SK-N-SH (cell line): ENCODE measurements around the gene MLC1. TPM values are rescaled to one million over a fixed set of nuclear protein-coding genes. Genes with fewer than 3 reads are reported as not detected.

Experiments
- CTCF ChIA-PET: fragments of 300-600, 350-600 bp; formaldehyde crosslinking; extraction: SDS; loops from one replicate; lab custom pipeline; 2021; lab: Yijun Ruan, JAX
- POLR2A ChIA-PET: fragments of 350-600 bp; sonication (Branson Sonifier 250); formaldehyde crosslinking; extraction: SDS; loops from one replicate; lab custom pipeline; 2020; ENCODE audit warnings: antibody characterized with exemption, inconsistent platforms; lab: Yijun Ruan, JAX
- DNase-seq: peaks from one replicate; pipeline ENCODE4 v3.0.0; 2012
- H2AFZ ChIP-seq: fragments of 200-600 bp; sonication (generic); 2 replicates; pipeline ENCODE4 v1.8.1; 2016; ENCODE audit warnings: antibody characterized with exemption, mild to moderate bottlenecking, low read depth
- H3F3A ChIP-seq: fragments of 200-600 bp; sonication (generic); replicated peaks from 2 replicates; pipeline ENCODE3; 2016; ENCODE audit warnings: antibody characterized with exemption, mild to moderate bottlenecking; ENCODE audit not compliant: insufficient read depth
- H3K27ac ChIP-seq, 2 experiments: fragments of 200-500 bp in 1 of 2; fragments of 200-600 bp in 1 of 2; sonication (Bioruptor generic) in 1 of 2; sonication (generic), shearing (Covaris generic) in 1 of 2; 2 replicates each; pipeline versions ENCODE4 v1.5.1 to v1.6.1; 2014 to 2016; ENCODE audit warnings: low read depth in 2 of 2, inconsistent platforms in 1 of 2, low read length in 1 of 2, mild to moderate bottlenecking in 1 of 2, mixed read lengths in 1 of 2
- H3K27me3 ChIP-seq: fragments of 200-600 bp; sonication (generic), shearing (Covaris generic); 2 replicates; pipeline ENCODE4 v1.6.1; 2016; ENCODE audit warnings: mixed run types; ENCODE audit not compliant: insufficient read depth
- H3K36me3 ChIP-seq, 2 experiments: fragments of 200-500 bp in 1 of 2; fragments of 200-600 bp in 1 of 2; sonication (Bioruptor generic) in 1 of 2; sonication (generic) in 1 of 2; replicated peaks in 1 of 2; 2 replicates each; pipeline versions ENCODE3 to v1.5.1; 2014 to 2016; ENCODE audit warnings: low read length in 1 of 2, mild to moderate bottlenecking in 1 of 2; ENCODE audit not compliant: insufficient read depth in 2 of 2, control insufficient read depth in 1 of 2
- H3K4me1 ChIP-seq, 2 experiments: fragments of 200-500 bp in 1 of 2; fragments of 200-600 bp in 1 of 2; sonication (Bioruptor generic) in 1 of 2; sonication (generic), shearing (Covaris generic) in 1 of 2; 2 replicates each; pipeline versions ENCODE4 v1.5.1 to v1.6.1; 2014 to 2016; ENCODE audit warnings: low read depth in 1 of 2, low read length in 1 of 2, mixed run types in 1 of 2; ENCODE audit not compliant: insufficient read depth in 2 of 2, control insufficient read depth in 1 of 2
- H3K4me2 ChIP-seq: fragments of 200-600 bp; sonication (generic), shearing (Covaris generic); 2 replicates; pipeline ENCODE4 v1.6.1; 2017; ENCODE audit warnings: mixed run types
- H3K4me3 ChIP-seq, 2 experiments: fragments of 200-500 bp in 1 of 2; fragments of 200-600 bp in 1 of 2; sonication (Bioruptor generic) in 1 of 2; sonication (generic), shearing (Covaris generic) in 1 of 2; 2 replicates each; pipeline versions ENCODE4 v1.5.1 to v1.8.1; 2014 to 2016; ENCODE audit warnings: low read depth in 2 of 2, inconsistent platforms in 1 of 2, low read length in 1 of 2, mild to moderate bottlenecking in 1 of 2, mixed read lengths in 1 of 2, moderate library complexity in 1 of 2
- H3K79me2 ChIP-seq: fragments of 200-600 bp; sonication (generic); 2 replicates; pipeline ENCODE4 v1.8.1; 2017; ENCODE audit warnings: mild to moderate bottlenecking; ENCODE audit not compliant: insufficient read depth
- H3K9ac ChIP-seq: fragments of 200-600 bp; sonication (generic); 2 replicates; pipeline ENCODE4 v1.6.1; 2017; ENCODE audit warnings: mixed run types
- H3K9me2 ChIP-seq: fragments of 200-600 bp; sonication (generic); 2 replicates; pipeline ENCODE4 v1.6.1; 2017; ENCODE audit warnings: mixed run types
- H3K9me3 ChIP-seq: fragments of 200-600 bp; sonication (generic); 2 replicates; pipeline ENCODE4 v1.6.1; 2017; ENCODE audit warnings: mixed run types, mild to moderate bottlenecking, moderate library complexity
- H4K20me1 ChIP-seq: fragments of 200-600 bp; sonication (generic); 2 replicates; pipeline ENCODE4 v1.6.1; 2017; ENCODE audit warnings: mild to moderate bottlenecking, mixed run types; ENCODE audit not compliant: insufficient read depth
- EP300 ChIP-seq, 2 experiments: IDR thresholded peaks; 2 replicates each; pipeline versions ENCODE4 v1.4.0 to v1.6.1; 2012; ENCODE audit warnings: borderline replicate concordance in 1 of 2, low read depth in 1 of 2, low read length in 1 of 2
- EZH2phosphoT487 ChIP-seq: fragments of 200-600 bp; sonication (generic); IDR thresholded peaks from 2 replicates; pipeline ENCODE4 v1.6.1; 2017; ENCODE audit warnings: low read depth, mixed run types, mild to moderate bottlenecking, antibody characterized with exemption, moderate library complexity, borderline replicate concordance
- GABPA ChIP-seq: IDR thresholded peaks from 2 replicates; pipeline ENCODE4 v1.4.0; 2012; ENCODE audit warnings: low read depth, mild to moderate bottlenecking
- GATA2 ChIP-seq: sonication (generic); formaldehyde crosslinking; IDR thresholded peaks from 2 replicates; pipeline ENCODE4 v1.5.0; 2020; ENCODE audit warnings: mild to moderate bottlenecking, missing genetic modification reagents
- IRF3 ChIP-seq: fragments of 150-350 bp; IDR thresholded peaks from 2 replicates; pipeline ENCODE4 v1.6.1; 2016; ENCODE audit warnings: mild to moderate bottlenecking, low read depth, low read length
- JUND ChIP-seq: IDR thresholded peaks from 2 replicates; pipeline ENCODE4 v1.4.0; 2012
- MAX ChIP-seq: IDR thresholded peaks from 2 replicates; pipeline ENCODE4 v1.4.0; 2012; ENCODE audit warnings: low read depth
- MEF2A ChIP-seq: IDR thresholded peaks from 2 replicates; pipeline ENCODE4 v1.4.0; 2012; ENCODE audit warnings: low read depth, borderline replicate concordance
- MXI1 ChIP-seq: IDR thresholded peaks from 2 replicates; pipeline ENCODE4 v1.6.1; 2012; ENCODE audit warnings: mild to moderate bottlenecking, low read depth, low read length, improper control_type of control experiment
- NRF1 ChIP-seq: IDR thresholded peaks from 2 replicates; pipeline ENCODE4 v1.6.1; 2012; ENCODE audit warnings: low read depth, mild to moderate bottlenecking, low read length
- PBX3 ChIP-seq: IDR thresholded peaks from 2 replicates; pipeline ENCODE4; 2012
- RAD21 ChIP-seq: IDR thresholded peaks from 2 replicates; pipeline ENCODE4 v1.6.1; 2012; ENCODE audit warnings: mild to moderate bottlenecking, low read length
- RCOR1 ChIP-seq: fragments of 150-350 bp; IDR thresholded peaks from 2 replicates; pipeline ENCODE4 v1.6.1; 2017; ENCODE audit warnings: antibody characterized with exemption, low read length
- SIN3A ChIP-seq: IDR thresholded peaks from 2 replicates; pipeline ENCODE4 v1.6.1; 2012; ENCODE audit warnings: low read depth, mild to moderate bottlenecking, low read length, moderate library complexity, borderline replicate concordance
- SMC3 ChIP-seq: IDR thresholded peaks from 2 replicates; pipeline ENCODE4 v1.6.1; 2012; ENCODE audit warnings: low read depth, low read length, improper control_type of control experiment
- TAF1 ChIP-seq: IDR thresholded peaks from 2 replicates; pipeline ENCODE4 v1.6.1; 2012; ENCODE audit warnings: low read depth, mild to moderate bottlenecking, low read length, moderate library complexity, borderline replicate concordance
- YY1 ChIP-seq: IDR thresholded peaks from 2 replicates; pipeline ENCODE4 v1.4.0; 2012; ENCODE audit warnings: low read depth, mild to moderate bottlenecking
- WGBS: methylation state at CpG from one replicate; pipeline ENCODE4 v1.1.6; 2017; ENCODE audit warnings: low lambda C conversion rate; 5-methylcytosine and 5-hydroxymethylcytosine counted together
- polyA plus RNA-seq, 3 experiments: library from polyadenylated mRNA; depleted of rRNA; stranded (reverse); fragments of >200 nt; gene quantifications; 2 replicates each; pipeline ENCODE4 v1.2.3, GENCODE V29; 2012
- TF ChIP-seq, protein P1 (sequence below): fragments of 150-350 bp; IDR thresholded peaks from 2 replicates; pipeline ENCODE4 v1.6.1; 2017; ENCODE audit warnings: antibody characterized with exemption, low read length, low read depth, borderline replicate concordance
- TF ChIP-seq, protein P2 (sequence below): fragments of 200-600 bp; sonication (generic); IDR thresholded peaks from 2 replicates; pipeline ENCODE4 v1.6.1; 2017; ENCODE audit warnings: antibody characterized with exemption, mild to moderate bottlenecking, moderate library complexity
- TF ChIP-seq, protein P3 (sequence below): IDR thresholded peaks from 2 replicates; pipeline ENCODE4 v1.4.0; 2012; ENCODE audit warnings: low read depth, borderline replicate concordance

Gene MLC1
- polyA plus RNA-seq, 1 of the 3 experiments (the other 2 are of a cell fraction), result not detected

DNA sequence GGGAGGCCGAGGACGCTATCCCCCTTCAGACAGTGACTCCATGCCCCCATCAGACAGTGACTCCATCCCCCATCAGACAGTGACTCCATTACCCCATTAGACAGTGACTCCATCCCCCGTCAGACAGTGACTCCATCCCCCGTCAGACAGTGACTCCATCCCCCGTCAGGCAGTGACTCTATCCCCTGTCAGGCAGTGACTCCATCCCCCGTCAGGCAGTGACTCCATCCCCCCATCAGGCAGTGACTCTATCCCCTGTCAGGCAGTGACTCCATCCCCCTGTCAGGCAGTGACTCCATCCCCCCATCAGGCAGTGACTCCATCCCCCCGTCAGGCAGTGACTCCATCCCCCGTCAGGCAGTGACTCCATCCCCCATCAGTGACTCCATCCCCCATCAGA, 18.0 kb downstream of the MLC1 start:
- no peak overlapping the region for H3K4me3 ChIP-seq
- H3K27ac ChIP-seq, result no peak overlapping the region
- no peaks in the 10 kb centered on the region for H3K9me3 ChIP-seq
- H3K4me2 ChIP-seq, result no peak overlapping the region
- no peaks in the 10 kb centered on the region for H4K20me1 ChIP-seq
- no peaks in the 10 kb centered on the region for H3K36me3 ChIP-seq
- no peaks in the 10 kb centered on the region for H3F3A ChIP-seq
- TF ChIP-seq MAX (no peak), YY1 (no peak), TAF1 (no peak), RCOR1 (no peak), RAD21 (no peak)
- CTCF ChIA-PET, result interaction anchor here (0.9 to 2.3 kb wide), 3 partner anchors 19 to 37 kb away, joined by 3 to 14 read pairs (median 3); no protein-coding TSS in a partner anchor
- DNase-seq, result no peak
- 0 out of 2 replicates have a peak, but pooled peaks cover 5% of the 10 kb centered on the region for H3K27me3 ChIP-seq
- no peaks in the 10 kb centered on the region for H3K4me1 ChIP-seq
- no peak overlapping the region for H3K9ac ChIP-seq
- H2AFZ ChIP-seq, result no peak overlapping the region
- POLR2A ChIA-PET, result no interaction called here
- no peaks in the 10 kb centered on the region for H3K9me2 ChIP-seq
- WGBS, result 77% methylated on average over 7 of the region's 8 CpGs
- H3K79me2 ChIP-seq, result no peaks in the 10 kb centered on the region

GRCh38 chr22:50064453-50064852, 20.8 kb downstream of the MLC1 start:
- WGBS, result 80% methylated on average over 18 of the region's 18 CpGs
- Histone ChIP-seq H3K36me3 (no peaks in the 10 kb centered on the region), H3K9ac (no peak overlapping the region), H3K79me2 (no peaks in the 10 kb centered on the region), H3K9me3 (no peaks in the 10 kb centered on the region), H3K4me1 (no peaks in the 10 kb centered on the region), H3K4me3 (no peak overlapping the region), H3F3A (no peaks in the 10 kb centered on the region), H4K20me1 (no peaks in the 10 kb centered on the region), H3K27me3 (peaks cover 12% of the 10 kb centered on the region; the same call in 1 of the 2 replicates), H3K4me2 (no peak overlapping the region), H3K9me2 (no peaks in the 10 kb centered on the region), H3K27ac (no peak overlapping the region), H2AFZ (no peak overlapping the region)
- DNase-seq, result no peak
- POLR2A ChIA-PET, result no interaction called here
- CTCF ChIA-PET, result interaction anchor here (0.6 to 2.1 kb wide), 4 partner anchors 10 to 75 kb away, joined by 3 to 5 read pairs (median 4); no protein-coding TSS in a partner anchor
- TF ChIP-seq EZH2phosphoT487, result no peak
- TF ChIP-seq PBX3, result no peak
- no peak for TF ChIP-seq NRF1
- no peak for TF ChIP-seq IRF3
- TF ChIP-seq RCOR1, result no peak
- TF ChIP-seq, protein P1, sequence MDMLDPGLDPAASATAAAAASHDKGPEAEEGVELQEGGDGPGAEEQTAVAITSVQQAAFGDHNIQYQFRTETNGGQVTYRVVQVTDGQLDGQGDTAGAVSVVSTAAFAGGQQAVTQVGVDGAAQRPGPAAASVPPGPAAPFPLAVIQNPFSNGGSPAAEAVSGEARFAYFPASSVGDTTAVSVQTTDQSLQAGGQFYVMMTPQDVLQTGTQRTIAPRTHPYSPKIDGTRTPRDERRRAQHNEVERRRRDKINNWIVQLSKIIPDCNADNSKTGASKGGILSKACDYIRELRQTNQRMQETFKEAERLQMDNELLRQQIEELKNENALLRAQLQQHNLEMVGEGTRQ, result no peak
- TF ChIP-seq JUND, result no peak
- no peak for TF ChIP-seq SMC3
- TF ChIP-seq EP300 (IDR thresholded peaks at IDR 0.05; ENCODE audit: borderline replicate concordance in 1 of 2, low read depth in 1 of 2, low read length in 1 of 2), result no peak
- TF ChIP-seq GABPA, result no peak
- no peak for TF ChIP-seq GATA2 (CRISPR knock-in tag)
- TF ChIP-seq SIN3A, result no peak
- no peak for TF ChIP-seq TAF1
- TF ChIP-seq, protein P2, sequence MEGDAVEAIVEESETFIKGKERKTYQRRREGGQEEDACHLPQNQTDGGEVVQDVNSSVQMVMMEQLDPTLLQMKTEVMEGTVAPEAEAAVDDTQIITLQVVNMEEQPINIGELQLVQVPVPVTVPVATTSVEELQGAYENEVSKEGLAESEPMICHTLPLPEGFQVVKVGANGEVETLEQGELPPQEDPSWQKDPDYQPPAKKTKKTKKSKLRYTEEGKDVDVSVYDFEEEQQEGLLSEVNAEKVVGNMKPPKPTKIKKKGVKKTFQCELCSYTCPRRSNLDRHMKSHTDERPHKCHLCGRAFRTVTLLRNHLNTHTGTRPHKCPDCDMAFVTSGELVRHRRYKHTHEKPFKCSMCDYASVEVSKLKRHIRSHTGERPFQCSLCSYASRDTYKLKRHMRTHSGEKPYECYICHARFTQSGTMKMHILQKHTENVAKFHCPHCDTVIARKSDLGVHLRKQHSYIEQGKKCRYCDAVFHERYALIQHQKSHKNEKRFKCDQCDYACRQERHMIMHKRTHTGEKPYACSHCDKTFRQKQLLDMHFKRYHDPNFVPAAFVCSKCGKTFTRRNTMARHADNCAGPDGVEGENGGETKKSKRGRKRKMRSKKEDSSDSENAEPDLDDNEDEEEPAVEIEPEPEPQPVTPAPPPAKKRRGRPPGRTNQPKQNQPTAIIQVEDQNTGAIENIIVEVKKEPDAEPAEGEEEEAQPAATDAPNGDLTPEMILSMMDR, result no peak
- no peak for TF ChIP-seq MXI1
- TF ChIP-seq, protein P3, sequence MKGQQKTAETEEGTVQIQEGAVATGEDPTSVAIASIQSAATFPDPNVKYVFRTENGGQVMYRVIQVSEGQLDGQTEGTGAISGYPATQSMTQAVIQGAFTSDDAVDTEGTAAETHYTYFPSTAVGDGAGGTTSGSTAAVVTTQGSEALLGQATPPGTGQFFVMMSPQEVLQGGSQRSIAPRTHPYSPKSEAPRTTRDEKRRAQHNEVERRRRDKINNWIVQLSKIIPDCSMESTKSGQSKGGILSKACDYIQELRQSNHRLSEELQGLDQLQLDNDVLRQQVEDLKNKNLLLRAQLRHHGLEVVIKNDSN, result no peak
- no peak for TF ChIP-seq MEF2A
